HepG2 (cell line): Measurements from ENCODE around the gene PDGFA. TPM values are rescaled to one million over a fixed set of nuclear protein-coding genes. Genes with fewer than 3 reads are reported as not detected.

Experiments
- ATF3 ChIP-seq: sonication (generic); formaldehyde crosslinking; IDR thresholded peaks from 2 replicates; pipeline ENCODE4 v1.4.0; 2020; ENCODE audit warnings: missing genetic modification reagents
- EEA1 ChIP-seq: sonication (generic); formaldehyde crosslinking; IDR thresholded peaks from 2 replicates; pipeline ENCODE4 v1.5.1; 2020; ENCODE audit warnings: mild to moderate bottlenecking, missing genetic modification reagents, borderline replicate concordance
- HIVEP1 ChIP-seq: sonication (generic); formaldehyde crosslinking; IDR thresholded peaks from 2 replicates; pipeline ENCODE4 v1.4.0; 2020; ENCODE audit warnings: mild to moderate bottlenecking, missing genetic modification reagents
- KLF13 ChIP-seq: sonication (generic); formaldehyde crosslinking; IDR thresholded peaks from 2 replicates; pipeline ENCODE4 v1.4.0; 2020; ENCODE audit warnings: mild to moderate bottlenecking, missing genetic modification reagents
- MBNL3 ChIP-seq: fragments of 250-450 bp; sonication (Bioruptor Pico); conservative IDR thresholded peaks from 2 replicates; pipeline ENCODE4 v1.8.0; 2022; ENCODE audit warnings: mild to moderate bottlenecking, inconsistent platforms
- PAXIP1 ChIP-seq: sonication (generic); formaldehyde crosslinking; conservative IDR thresholded peaks from 2 replicates; pipeline ENCODE4 v1.4.0; 2020; ENCODE audit warnings: mild to moderate bottlenecking, missing genetic modification reagents, moderate library complexity
- TGIF2 ChIP-seq: IDR thresholded peaks from 2 replicates; pipeline ENCODE4 v1.6.1; 2016; ENCODE audit warnings: control low read depth, missing compliant biosample characterization
- ZNF30 ChIP-seq: sonication (generic); formaldehyde crosslinking; IDR thresholded peaks from 2 replicates; pipeline ENCODE4 v1.5.0; 2020; ENCODE audit warnings: mild to moderate bottlenecking, missing genetic modification reagents
- ZNF367 ChIP-seq: sonication (generic); formaldehyde crosslinking; IDR thresholded peaks from 2 replicates; pipeline ENCODE4 v1.4.0; 2020; ENCODE audit warnings: missing genetic modification reagents, borderline replicate concordance
- ZNF644 ChIP-seq: IDR thresholded peaks from 2 replicates; pipeline ENCODE4 v1.6.1; 2016; ENCODE audit warnings: low read depth
- polyA plus RNA-seq, 8 experiments: library from polyadenylated mRNA; depleted of rRNA in 3 of 8; stranded (reverse) in 7 of 8; unstranded in 1 of 8; fragments of >200 nt; fragmentation: Illumina TruSeq in 4 of 8; extraction: Trizol in 4 of 8; gene quantifications; 2 replicates each; pipeline versions ENCODE4 v1.2.1 to v1.2.3, GENCODE V29; 2011 to 2016; ENCODE audit warnings: low read depth in 4 of 8, missing spikeins in 1 of 8, mixed read lengths in 1 of 8; ENCODE audit not compliant: insufficient read depth in 1 of 8
- total RNA-seq, 5 experiments: library from RNA; depleted of rRNA; stranded (reverse); fragments of >200 nt; fragmentation: Illumina TruSeq; extraction: Trizol; gene quantifications; 2 replicates each; pipeline ENCODE4 v1.2.3, GENCODE V29; 2016; ENCODE audit warnings: low read depth in 1 of 5

PDGFA gene
- total and polyA plus RNA-seq, 2 of the 13 experiments (the other 11 are each of a cell fraction or from before 2014, with no cell fraction given), result 1.5 to 3.4 TPM

- 0 out of 2 replicates have a peak, but pooled peaks have one; percentile 24 for TF ChIP-seq PAXIP1 (CRISPR knock-in tag)
- no peak for TF ChIP-seq ZNF30 (CRISPR knock-in tag)
- TF ChIP-seq MBNL3 (CRISPR knock-in tag), result no peak
- TF ChIP-seq TGIF2 (CRISPR knock-in tag), result no peak
- no peak for TF ChIP-seq EEA1 (CRISPR knock-in tag)
- TF ChIP-seq HIVEP1 (CRISPR knock-in tag), result no peak
- no peak for TF ChIP-seq ATF3 (CRISPR knock-in tag)
- TF ChIP-seq ZNF644 (CRISPR knock-in tag), result no peak
- TF ChIP-seq ZNF367 (CRISPR knock-in tag), result no peak
- no peak for TF ChIP-seq KLF13 (CRISPR knock-in tag)
Measured at GRCh38 chr7:457814-458510, 61.7 kb downstream of the PDGFA start (continued).
